OCI-M2 (cell line): ENCODE measurements around the gene TMPRSS13.

Source experiments
- DNase-seq: peaks from one replicate; lab custom pipeline; 2025; ENCODE audit not compliant: unreplicated experiment; lab: John Stamatoyannopoulos, UW

TMPRSS13 gene

DNA sequence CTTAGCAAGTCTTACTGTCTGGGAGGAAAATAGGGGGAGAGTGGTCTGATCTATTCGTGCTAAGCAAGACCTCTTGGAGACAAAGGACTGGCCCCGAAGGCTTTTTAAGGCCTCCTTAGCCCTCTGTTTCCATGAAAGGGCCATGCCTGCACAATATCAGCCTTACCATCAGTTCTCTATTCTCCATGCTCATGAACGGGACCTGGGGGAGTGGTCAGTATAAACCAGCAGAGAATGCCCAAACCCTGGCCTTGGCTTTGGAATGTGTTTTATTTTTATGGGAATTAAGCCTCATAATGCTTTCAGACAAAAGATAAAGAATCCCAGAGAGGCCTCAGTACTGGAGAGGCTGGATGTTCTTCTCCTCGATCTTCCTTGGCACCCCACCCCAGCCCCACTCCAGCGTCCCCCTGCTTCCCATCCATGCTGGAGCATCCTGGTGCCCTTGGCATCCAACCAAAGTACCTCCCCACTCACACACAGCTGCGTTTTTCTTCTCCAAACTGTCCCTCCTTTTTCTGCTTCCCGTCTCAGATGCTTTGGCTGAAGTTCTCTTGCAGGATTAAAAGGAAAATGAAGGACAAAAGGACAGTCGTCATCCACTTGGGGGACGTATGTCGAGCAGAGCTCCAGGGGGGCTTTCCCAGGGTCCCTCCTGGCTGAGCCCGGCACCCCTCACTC, 71.3 kb downstream of the TMPRSS13 start:
- no peak for DNase-seq

DNA sequence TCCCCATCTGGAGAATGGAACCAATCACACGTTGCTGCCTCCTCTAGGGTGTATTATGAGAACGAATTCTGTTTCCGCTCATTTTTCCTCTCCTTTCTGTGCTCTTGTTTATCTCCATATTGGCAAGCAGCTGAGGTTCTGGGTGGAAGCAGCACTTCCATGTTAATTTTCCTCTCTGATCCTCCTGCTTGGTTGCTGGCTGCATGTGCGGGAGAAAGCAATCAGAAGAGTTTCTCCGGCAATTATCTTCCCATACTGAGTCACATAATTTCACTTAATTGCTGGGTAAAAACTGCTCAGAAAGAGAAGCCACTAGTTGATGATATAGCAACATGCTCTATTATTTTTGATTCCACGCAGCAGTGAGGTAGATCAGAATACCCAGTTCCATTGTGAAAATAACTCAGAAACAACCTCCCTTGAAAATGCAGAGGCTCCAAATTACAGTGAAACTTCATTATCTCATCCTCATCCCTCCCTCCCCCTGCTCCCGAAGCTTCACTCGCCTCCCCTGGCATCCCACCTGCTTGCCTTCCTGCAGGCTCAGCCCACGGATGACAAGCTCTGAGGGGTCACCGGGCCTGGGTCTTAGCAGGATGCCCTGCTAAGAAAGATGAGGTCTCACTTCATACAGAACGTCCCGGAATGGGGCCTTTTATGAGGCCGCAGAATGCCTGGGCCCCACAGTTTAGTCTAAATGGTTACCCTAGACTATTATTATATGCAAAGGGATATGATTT, 73.1 kb downstream of the TMPRSS13 start:
- no peak for DNase-seq

DNA sequence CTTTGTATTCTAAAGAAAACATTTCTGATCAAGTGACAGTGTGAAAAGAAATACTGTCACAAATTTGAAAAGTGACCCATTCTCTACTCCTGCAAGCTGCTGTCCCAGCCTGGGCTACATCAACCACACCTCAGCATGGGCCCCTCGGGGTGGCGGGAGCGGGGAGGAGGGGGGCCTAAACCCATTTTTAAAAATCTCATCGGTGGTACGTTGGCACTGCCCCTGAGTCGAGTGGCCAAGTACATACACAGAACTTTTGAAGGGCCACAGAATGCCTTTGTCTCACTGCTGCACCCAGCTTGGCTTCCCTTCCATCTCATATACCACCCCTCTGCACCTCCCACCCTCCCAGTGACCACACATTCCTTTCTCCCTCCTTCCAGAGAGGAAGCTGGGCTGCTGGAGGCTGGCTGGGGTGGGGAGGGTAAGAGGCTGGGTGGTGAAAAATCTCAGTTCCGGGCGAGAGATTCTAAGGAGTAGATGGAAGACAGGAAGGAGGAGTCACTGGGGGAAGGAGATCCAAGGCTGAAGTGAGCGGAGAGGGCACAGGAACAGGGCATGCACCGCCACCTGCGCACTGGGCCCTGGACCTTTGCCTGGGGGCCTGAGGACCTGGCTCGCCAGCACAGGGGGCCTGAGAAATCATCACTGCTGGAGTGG, 73.9 kb downstream of the TMPRSS13 start:
- DNase-seq: no peak

DNA sequence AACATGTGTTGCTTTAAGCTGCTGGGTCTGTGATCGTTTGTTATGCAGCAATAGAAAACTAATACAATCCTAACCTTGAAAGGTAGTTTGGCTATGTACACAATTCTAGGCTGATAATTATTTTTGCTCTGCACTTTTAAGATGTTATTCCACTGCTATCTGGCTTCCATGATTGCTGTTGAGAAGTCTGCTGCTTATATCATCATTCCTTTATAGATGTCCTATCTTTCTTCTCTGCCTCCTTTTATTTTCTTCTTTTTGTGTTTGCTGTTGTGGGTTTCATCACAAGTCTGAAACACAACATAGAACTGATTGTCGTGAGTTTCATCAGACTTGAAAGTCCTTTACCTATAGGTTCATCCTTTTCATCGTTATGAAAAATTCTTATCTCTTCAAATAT, 76.9 kb downstream of the TMPRSS13 start:
- DNase-seq: no peak

DNA sequence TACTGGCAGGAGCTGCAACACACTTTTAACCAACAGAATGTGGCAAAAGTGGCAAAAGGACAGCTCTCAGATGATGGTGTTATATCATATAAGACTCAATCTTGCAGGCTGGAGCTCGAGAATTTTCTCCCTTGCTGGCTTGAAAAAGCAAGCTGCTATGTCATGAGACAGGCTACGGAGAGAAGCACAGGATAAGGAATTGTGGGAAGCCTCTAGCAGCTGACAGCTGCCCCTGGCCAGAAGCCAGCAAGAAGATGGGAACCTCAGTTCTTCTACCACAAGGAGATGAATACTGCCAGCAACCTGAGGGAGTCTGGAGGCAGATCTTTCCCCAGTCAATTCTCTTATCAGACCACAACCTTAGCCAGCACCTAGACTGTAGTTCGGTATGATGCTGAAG, 77.3 kb downstream of the TMPRSS13 start:
- DNase-seq: no peak

DNA sequence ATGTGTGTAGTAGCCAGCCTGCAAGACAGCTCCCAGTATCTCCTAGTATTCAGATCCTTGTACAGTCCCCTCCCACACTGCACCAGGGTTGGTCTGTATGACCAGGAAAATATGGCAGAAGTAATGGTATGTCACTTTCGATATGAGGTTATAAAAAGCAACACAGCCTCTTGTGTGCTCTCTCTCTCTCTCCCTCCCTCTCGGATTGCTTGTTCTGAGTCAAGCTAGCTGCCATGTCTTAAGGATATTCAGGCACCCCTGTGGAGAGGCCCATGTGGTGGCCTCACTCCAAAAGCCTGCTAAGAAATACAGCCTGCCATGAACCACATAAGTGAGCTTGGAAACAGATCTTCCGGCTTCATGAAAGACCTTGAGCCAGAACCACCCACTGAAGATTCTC, 78.1 kb downstream of the TMPRSS13 start:
- DNase-seq: no peak
